Measurements from ENCODE around the gene DONSON. TPM values are rescaled to one million over a fixed set of nuclear protein-coding genes. Genes with fewer than 3 reads are reported as not detected.

Gene DONSON
- total RNA-seq, 1 donor from 2014 or later = 38.7 TPM

Other genes starting within 250 kb of the DONSON start
- 3.4 and 3.7 TPM in 2 replicates for gene IFNGR2, start 185.3 kb downstream of the DONSON start, total RNA-seq
- 12.0 and 14.0 TPM in 2 replicates for gene TMEM50B, start 108.7 kb downstream of the DONSON start, total RNA-seq
- 0.12 and 0.18 TPM in 2 replicates for gene DNAJC28, start 97.0 kb downstream of the DONSON start, total RNA-seq
- 210 and 228 TPM in 2 replicates for gene GART, start 46.6 kb downstream of the DONSON start, total RNA-seq
- 342 and 361 TPM in 2 replicates for gene SON, start 45.6 kb downstream of the DONSON start, total RNA-seq
- gene CRYZL1, start 53.1 kb upstream of the DONSON start, total RNA-seq = 25.6 and 34.8 TPM in 2 replicates
- 4.2 and 4.5 TPM in 2 replicates for gene ITSN1, start 53.8 kb upstream of the DONSON start, total RNA-seq